C4-2B (cell line): ENCODE data around the gene HIPK4.

ENCODE experiments used
- H3K27ac ChIP-seq: fragments of 450-650 bp; 2 replicates; pipeline ENCODE4 v1.5.1; 2017
- ZFX ChIP-seq: fragments of 450-650 bp; IDR thresholded peaks from 2 replicates; pipeline ENCODE4 v1.6.1; 2017
- TF ChIP-seq, protein P1 (sequence below): fragments of 450-650 bp; conservative IDR thresholded peaks from 2 replicates; pipeline ENCODE4 v1.5.1; 2017; ENCODE audit warnings: mild to moderate bottlenecking

Gene HIPK4

DNA sequence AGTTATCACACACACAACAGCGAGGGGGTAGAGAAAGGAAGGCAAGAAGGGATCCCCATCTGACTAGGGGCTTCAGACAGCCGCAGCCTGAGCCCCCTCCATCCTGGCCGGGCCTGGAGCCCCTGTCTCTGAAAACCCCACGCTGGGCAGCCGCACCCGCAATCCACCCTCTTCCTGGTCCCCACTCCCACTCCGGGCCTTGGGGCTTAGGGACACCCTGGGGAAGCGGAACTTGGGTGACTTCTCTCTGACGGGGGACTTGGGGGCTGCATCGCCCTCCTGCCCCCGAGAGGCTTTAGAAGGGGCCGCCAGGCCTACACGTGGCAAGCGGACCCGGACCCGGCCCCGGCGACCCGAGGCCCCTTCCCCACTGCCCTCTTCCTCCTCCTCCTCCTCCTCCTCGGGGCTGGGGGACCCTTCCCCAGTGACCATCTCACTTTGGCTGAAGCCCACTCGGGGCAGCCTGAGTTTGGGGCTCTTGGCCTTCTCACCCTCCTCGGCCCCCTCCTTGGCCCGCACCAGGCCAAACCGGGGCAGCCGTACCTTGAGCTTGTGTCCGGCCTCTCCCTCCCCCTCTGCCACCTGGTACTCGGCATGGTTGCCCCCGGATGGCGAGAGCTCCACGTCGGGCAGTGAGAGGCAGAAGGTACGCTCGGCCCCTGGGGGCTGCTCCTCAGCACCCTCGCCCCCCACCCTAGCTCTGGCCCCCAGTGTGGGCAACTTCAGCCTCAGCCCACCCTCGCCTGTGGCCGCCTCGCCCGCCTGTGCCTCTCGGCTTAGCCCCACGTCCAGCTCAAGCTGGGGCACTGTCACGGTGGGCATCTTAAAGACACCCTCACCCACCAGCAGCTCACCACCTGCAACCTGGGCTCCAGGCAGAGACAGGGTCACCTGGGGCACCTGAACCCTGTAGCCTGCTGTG lies 4.2 kb upstream of the HIPK4 start:
- TF ChIP-seq, protein P1, sequence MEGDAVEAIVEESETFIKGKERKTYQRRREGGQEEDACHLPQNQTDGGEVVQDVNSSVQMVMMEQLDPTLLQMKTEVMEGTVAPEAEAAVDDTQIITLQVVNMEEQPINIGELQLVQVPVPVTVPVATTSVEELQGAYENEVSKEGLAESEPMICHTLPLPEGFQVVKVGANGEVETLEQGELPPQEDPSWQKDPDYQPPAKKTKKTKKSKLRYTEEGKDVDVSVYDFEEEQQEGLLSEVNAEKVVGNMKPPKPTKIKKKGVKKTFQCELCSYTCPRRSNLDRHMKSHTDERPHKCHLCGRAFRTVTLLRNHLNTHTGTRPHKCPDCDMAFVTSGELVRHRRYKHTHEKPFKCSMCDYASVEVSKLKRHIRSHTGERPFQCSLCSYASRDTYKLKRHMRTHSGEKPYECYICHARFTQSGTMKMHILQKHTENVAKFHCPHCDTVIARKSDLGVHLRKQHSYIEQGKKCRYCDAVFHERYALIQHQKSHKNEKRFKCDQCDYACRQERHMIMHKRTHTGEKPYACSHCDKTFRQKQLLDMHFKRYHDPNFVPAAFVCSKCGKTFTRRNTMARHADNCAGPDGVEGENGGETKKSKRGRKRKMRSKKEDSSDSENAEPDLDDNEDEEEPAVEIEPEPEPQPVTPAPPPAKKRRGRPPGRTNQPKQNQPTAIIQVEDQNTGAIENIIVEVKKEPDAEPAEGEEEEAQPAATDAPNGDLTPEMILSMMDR: no peak
- TF ChIP-seq ZFX: no peak
- H3K27ac ChIP-seq: no peak overlapping the region; the same call in 1 of the 2 replicates

DNA sequence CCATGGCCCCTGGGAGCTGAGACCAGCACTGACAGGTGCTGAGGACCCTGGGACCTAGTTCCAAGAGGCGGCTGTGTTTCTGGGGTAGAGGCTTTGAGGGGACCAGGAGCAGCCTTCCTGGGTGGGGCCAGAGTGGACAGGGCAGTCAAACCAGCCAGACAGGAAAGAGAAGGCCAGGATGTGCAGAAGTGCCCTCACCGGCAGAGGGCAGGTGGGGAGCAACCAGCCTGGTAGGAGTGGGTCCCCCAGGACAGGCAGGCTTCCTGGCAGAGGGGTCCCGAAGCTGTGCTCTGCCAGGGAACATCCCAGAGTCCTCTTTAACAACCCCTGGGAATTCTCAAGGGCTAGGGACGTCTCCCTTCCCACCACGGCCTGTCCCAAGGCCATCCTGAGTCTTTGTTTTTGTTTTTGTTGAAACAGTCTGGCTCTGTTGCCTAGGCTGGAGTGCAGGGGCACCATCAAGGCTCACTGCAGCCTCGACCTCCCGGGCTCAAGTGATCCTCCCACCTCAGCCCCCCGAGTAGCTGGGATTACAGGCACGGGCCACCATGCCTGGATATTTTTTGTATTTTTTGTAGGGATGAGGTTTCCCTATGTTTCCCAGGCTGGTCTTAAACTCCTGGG lies 3.0 kb upstream of the HIPK4 start:
- peak overlapping the region; percentile 28 for H3K27ac ChIP-seq
- no peak for TF ChIP-seq ZFX
- TF ChIP-seq, protein P1: no peak; the same call in 1 of the 2 replicates

DNA sequence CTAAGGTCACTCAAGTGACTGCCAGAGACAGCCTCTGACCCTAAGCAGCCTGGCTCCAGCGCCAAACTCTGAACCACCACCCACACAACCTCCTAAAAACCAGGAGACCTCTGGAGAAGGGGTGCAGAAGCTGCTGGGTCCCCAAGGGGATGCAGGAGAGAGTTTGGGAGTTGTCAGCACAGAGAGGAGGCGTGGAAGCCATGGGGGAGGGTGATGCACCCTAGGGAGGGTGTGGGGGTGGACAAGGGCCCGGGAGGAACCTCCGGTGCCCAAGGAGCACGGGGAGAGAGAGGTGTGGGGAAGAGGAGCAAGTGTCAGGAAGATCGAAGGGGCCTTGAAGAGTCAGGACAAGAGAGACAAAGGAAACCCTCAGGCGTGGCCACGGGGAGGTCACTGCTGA lies 2.1 kb upstream of the HIPK4 start:
- TF ChIP-seq, protein P1: no peak
- no peak for TF ChIP-seq ZFX
- H3K27ac ChIP-seq: peak overlapping the region; percentile 28; the same call in 1 of the 2 replicates

DNA sequence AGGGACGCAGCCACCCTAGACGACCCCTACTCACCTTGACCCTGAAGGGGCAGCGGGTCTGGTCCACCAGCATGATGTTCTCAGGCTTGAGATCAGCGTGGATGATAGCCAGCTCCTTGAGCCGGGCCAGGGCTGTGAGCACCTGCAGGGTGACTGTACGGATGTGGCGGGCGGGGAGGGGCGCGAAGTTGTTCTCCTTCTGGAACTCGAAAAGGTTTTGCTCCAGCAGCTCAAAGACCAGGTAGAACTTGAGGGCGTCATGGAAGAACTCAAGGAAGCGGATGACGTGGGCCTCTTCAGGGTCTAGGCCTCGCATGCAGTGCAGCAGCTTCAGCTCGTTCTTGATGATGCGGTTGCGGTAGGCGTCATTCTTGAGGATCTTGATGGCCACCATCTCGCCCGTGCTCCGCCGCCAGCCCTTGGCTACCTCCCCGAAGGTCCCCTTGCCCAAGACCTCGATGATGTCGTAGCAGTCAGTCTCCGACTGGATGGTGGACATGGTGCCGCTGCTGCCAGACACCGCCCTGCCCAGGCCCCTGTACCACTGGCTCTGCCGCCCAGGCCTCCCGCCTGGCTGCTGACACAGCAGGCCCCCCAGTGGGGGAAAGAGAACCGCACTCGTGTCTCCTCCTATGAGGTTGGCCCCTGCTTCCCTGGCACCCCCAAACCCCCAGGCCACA lies 437 bp downstream of the HIPK4 start:
- TF ChIP-seq ZFX: no peak
- TF ChIP-seq, protein P1: no peak
- no peak overlapping the region for H3K27ac ChIP-seq

DNA sequence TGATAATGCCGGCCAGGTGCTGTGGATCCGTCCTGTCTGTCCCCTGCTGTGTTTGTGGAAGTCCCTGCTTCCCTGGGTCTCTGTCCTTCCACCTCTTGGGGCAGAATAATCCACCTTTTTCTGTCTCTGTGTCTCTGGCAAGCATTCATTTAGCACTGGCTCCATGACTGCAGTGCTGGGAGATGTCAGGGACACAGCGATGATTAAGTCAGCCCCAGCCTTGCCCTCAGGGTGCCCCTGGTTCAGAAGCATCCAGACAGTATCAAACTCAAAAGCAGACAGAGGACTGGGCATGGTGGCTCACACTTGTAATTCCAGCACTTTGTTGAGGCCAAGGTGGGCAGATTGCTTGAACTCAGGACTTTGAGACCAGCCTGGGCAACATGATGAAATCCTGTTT lies 1.5 kb downstream of the HIPK4 start:
- H3K27ac ChIP-seq: no peak overlapping the region
- TF ChIP-seq, protein P1: no peak
- no peak for TF ChIP-seq ZFX

DNA sequence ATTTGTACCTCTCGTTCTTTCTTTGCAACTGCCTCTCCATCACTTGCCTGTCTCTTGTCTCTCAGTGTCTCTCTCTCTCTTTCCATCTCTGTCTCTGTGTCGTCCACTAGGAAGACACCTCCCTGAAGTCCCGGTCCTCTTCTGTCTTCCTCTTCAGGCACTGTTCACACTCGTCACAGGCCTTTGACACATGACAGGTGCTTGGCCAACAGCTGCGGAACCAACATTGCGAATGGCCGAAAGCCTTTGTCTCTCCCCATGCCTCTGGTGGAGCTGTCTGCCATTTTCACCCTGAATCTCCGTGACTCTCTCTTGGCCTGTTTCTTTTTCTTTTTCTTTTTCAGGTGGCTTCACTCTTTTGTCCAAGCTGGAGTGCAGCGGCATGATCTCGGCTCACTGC lies 2.8 kb downstream of the HIPK4 start:
- no peak overlapping the region for H3K27ac ChIP-seq
- TF ChIP-seq, protein P1: no peak
- TF ChIP-seq ZFX: no peak
